HEK293T (cell line): ENCODE measurements around the gene NOD1.

ENCODE experiments used
- CTCF ChIA-PET: fragments of 350-600 bp; formaldehyde crosslinking; extraction: SDS; loops from one replicate; lab custom pipeline; 2021; ENCODE audit warnings: antibody characterized with exemption, inconsistent platforms; lab: Yijun Ruan, JAX
- POLR2A ChIA-PET: fragments of 350-600 bp; formaldehyde crosslinking; extraction: SDS; loops from one replicate; lab custom pipeline; 2020; ENCODE audit warnings: antibody characterized with exemption, inconsistent platforms; lab: Yijun Ruan, JAX
- DNase-seq: peaks from one replicate; pipeline ENCODE4 v3.0.0; 2012; ENCODE audit warnings: mixed read lengths; ENCODE audit errors: extremely low spot score
- ARNT ChIP-seq: fragments of 450-650 bp; IDR thresholded peaks from 2 replicates; pipeline ENCODE4 v1.6.1; 2017; ENCODE audit warnings: mild to moderate bottlenecking
- BHLHE40 ChIP-seq: fragments of 450-650 bp; IDR thresholded peaks from 2 replicates; pipeline ENCODE4 v1.6.1; 2016; ENCODE audit warnings: mild to moderate bottlenecking, moderate library complexity, borderline replicate concordance
- CTBP1 ChIP-seq: fragments of 450-650 bp; IDR thresholded peaks from 2 replicates; pipeline ENCODE4 v1.6.1; 2016; ENCODE audit warnings: borderline replicate concordance
- ELF4 ChIP-seq: fragments of 450-650 bp; IDR thresholded peaks from 2 replicates; pipeline ENCODE4 v1.6.1; 2017; ENCODE audit warnings: antibody characterized with exemption
- FOXA1 ChIP-seq: fragments of 450-650 bp; IDR thresholded peaks from 2 replicates; pipeline ENCODE4 v1.6.1; 2016; ENCODE audit warnings: mild to moderate bottlenecking
- FOXK2 ChIP-seq: fragments of 450-650 bp; IDR thresholded peaks from 2 replicates; pipeline ENCODE4 v1.6.1; 2016; ENCODE audit warnings: mild to moderate bottlenecking
- FOXM1 ChIP-seq: fragments of 450-650 bp; IDR thresholded peaks from 2 replicates; pipeline ENCODE4 v1.6.1; 2017; ENCODE audit warnings: mild to moderate bottlenecking, borderline replicate concordance
- HDGF ChIP-seq: fragments of 450-650 bp; IDR thresholded peaks from 2 replicates; pipeline ENCODE4 v1.6.1; 2017; ENCODE audit warnings: antibody characterized with exemption, borderline replicate concordance
- L3MBTL2 ChIP-seq: fragments of 450-650 bp; conservative IDR thresholded peaks from 2 replicates; pipeline ENCODE4 v1.6.1; 2016; ENCODE audit warnings: mild to moderate bottlenecking
- LEF1 ChIP-seq: fragments of 450-650 bp; IDR thresholded peaks from 2 replicates; pipeline ENCODE4 v1.6.1; 2017; ENCODE audit warnings: mild to moderate bottlenecking, borderline replicate concordance
- NFRKB ChIP-seq: fragments of 450-650 bp; IDR thresholded peaks from 2 replicates; pipeline ENCODE4 v1.6.1; 2016; ENCODE audit warnings: mild to moderate bottlenecking, moderate library complexity
- PKNOX1 ChIP-seq: fragments of 450-650 bp; IDR thresholded peaks from 2 replicates; pipeline ENCODE4 v1.6.1; 2016
- SP1 ChIP-seq: fragments of 450-650 bp; IDR thresholded peaks from 2 replicates; pipeline ENCODE4 v1.6.1; 2017
- SUZ12 ChIP-seq: fragments of 450-650 bp; IDR thresholded peaks from 2 replicates; pipeline ENCODE4 v1.6.1; 2016; ENCODE audit warnings: mild to moderate bottlenecking
- TARDBP ChIP-seq: fragments of 450-650 bp; IDR thresholded peaks from 2 replicates; pipeline ENCODE4 v1.6.1; 2016
- ZNF384 ChIP-seq: fragments of 450-650 bp; IDR thresholded peaks from 2 replicates; pipeline ENCODE4 v1.6.1; 2016

The NOD1 gene

GRCh38 chr7:30504301-30505173 is 26.0 kb upstream of the NOD1 start, which contains the start of gene GGCT:
TSS of gene GGCT (minus strand) at chr7:30504829. CDS start at chr7:30504709, 120 bp downstream.
- ChIA-PET CTCF (no interaction called here), POLR2A (interaction anchor here (1.9 kb wide), 1 partner anchor 26 kb away, joined by 4 read pairs; the partner anchor contains the start of gene NOD1)
- DNase-seq = peak; percentile 97
- 0 out of 2 replicates have a peak, but pooled peaks have one; percentile 8 for TF ChIP-seq LEF1
- 0 out of 2 replicates have a peak, but pooled peaks have one; percentile 50 for TF ChIP-seq HDGF
- TF ChIP-seq PKNOX1 = peak; percentile 90
- no peak for TF ChIP-seq BHLHE40
- TF ChIP-seq L3MBTL2 = peak; percentile 95

DNA sequence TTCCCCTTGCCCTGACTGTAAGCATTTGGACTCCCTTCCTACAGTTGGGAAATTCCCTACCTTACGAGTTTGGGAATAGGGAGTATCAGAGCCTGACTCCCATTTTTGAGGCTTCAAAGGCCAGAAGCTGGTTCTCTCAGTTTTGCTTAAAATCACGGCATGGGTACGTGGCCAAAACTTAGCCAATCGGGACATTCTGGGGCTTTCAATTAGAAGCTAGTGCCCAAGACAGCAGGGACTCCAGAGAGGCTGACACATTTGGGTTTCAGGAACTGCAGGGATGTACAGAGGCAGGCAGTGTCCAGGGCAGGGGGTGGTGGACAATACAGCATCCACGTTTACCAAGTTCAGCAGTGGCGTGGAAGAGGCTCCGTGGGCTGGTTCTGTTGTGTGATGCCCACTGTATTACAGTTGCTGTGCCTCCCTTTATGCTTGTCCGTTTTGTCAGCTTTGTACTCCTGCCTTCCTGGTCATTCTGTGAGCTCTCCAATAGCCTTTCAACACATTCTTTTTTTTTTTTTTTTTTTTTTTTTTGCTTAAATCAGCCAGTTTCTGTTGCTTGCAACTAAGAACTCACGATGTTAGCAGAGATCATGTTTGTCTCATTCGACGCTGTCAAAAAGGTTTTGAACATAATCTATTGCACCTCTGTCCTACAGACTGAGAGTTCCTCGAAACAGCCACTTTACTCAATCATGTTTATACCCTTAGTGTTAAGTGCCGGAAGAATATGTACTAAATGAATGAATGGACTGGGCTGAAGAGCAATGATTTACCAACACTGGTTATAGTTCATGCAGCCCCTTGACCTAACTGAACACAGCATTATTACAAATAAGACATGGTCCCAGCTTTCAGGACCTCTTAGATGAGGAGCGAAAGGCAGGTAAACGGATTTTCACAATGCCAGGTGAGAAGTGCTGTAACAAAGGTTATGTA is 25.0 kb upstream of the NOD1 start:
- POLR2A ChIA-PET = interaction anchor here (1.9 kb wide), 1 partner anchor 25 kb away, joined by 4 read pairs; the partner anchor contains the start of gene NOD1
- CTCF ChIA-PET = no interaction called here
- no peak for DNase-seq
- TF ChIP-seq ZNF384 = peak; percentile 37; the same call in 1 of the 2 replicates
- TF ChIP-seq HDGF = no peak

DNA sequence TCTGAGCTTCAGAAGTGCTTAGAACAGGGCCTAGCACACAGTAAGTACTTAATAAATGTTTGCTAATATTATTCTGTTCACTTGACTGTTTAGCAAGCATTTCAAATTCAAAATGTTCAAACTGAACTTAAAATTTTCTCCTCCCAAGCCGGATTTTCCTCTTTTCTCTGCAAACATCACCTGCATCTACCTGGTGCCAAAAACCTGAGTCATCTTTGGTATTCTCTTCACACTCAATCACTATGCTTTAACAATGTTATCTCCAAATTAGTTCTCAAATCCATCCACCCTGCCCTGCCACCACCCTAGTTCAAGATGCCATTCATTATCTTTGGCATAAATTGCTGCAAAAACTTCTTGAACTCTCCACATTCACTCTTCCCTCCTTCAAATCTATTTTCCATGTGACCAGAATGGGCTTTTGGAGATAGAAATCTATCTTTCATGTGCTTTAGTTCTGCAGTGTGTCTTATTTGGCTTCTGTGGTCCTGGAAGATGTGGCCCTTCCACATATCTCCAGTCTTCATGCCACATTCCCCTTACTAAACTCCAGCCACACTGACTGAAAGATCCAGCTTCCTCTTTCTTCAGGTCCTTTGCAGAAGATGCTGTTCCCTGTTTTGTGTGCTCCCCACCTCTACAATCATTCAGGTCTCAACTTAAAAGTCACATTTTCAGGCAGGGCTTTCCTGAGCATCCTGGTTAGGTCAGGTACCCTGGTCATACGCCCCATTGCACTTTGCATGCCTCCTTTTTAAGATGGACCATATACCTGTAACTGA is 24.1 kb upstream of the NOD1 start:
- DNase-seq = no peak
- TF ChIP-seq L3MBTL2 = peak; percentile 26; the same call in 1 of the 2 replicates
- no peak for TF ChIP-seq PKNOX1
- CTCF ChIA-PET = no interaction called here
- POLR2A ChIA-PET = interaction anchor here (1.9 kb wide), 1 partner anchor 24 kb away, joined by 4 read pairs; the partner anchor contains the start of gene NOD1

DNA sequence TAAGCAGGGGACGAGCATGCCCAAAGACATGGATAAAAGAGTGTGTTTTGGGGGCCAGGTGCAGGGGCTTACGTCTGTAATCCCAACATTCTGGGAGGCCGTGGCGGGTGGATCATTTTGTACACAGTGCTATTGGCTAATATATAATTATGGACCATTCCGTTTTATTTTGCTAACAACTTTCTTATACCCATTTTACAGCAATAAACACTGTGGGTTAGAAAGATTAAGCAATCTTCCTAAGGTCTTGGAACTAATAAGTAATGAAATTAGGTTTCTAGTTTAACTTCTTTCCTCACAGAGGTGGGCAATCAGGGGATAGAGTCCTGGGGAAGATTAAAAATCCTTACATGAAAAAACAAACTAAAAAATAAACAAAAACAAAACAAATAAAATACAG is 22.7 kb upstream of the NOD1 start:
- TF ChIP-seq ZNF384 = no peak
- no peak for TF ChIP-seq CTBP1
- no peak for TF ChIP-seq BHLHE40
- TF ChIP-seq NFRKB = no peak
- no peak for TF ChIP-seq ARNT
- no peak for TF ChIP-seq PKNOX1
- TF ChIP-seq SP1 = no peak
- POLR2A ChIA-PET = no interaction called here
- CTCF ChIA-PET = interaction anchor here (1.5 kb wide), 1 partner anchor 9 kb away, joined by 5 read pairs; no protein-coding TSS in a partner anchor
- DNase-seq = no peak

DNA sequence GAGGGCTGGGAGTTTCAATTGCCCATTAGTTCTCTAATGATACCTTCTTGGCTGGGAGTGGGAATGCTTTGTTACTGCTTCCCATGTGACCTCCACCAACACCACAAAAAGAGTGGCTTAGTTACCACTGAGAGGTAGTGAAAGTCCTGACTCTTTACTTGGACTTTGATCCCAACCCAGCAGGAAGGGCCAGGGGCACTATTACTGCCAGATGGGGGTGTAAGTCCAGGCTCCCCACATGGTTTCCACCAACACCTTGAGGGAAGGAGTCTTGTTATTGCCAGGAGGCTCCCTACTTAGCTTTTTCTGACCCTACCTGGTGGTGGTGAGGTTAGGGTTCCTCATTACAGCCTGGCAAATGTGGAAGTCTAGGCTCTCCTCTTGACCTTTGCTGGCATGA is 14.6 kb upstream of the NOD1 start:
- ChIA-PET CTCF (no interaction called here), POLR2A (no interaction called here)
- no peak for DNase-seq
- no peak for TF ChIP-seq ZNF384
- TF ChIP-seq HDGF = no peak
- no peak for TF ChIP-seq ELF4
- TF ChIP-seq NFRKB = no peak
- TF ChIP-seq SP1 = no peak

- ChIA-PET POLR2A (no interaction called here), CTCF (no interaction called here)
- TF ChIP-seq FOXA1 = no peak
- TF ChIP-seq PKNOX1 = no peak
- no peak for TF ChIP-seq SP1
- TF ChIP-seq LEF1 = no peak
- TF ChIP-seq BHLHE40 = no peak
- TF ChIP-seq TARDBP = no peak
- TF ChIP-seq ARNT = no peak
- TF ChIP-seq L3MBTL2 = no peak
- TF ChIP-seq FOXK2 = no peak
- no peak for TF ChIP-seq FOXM1
- TF ChIP-seq ZNF384 = no peak
- no peak for TF ChIP-seq NFRKB
- TF ChIP-seq HDGF = no peak
- TF ChIP-seq SUZ12 = no peak
- no peak for TF ChIP-seq ELF4
- TF ChIP-seq CTBP1 = no peak
- no peak for DNase-seq
Observed at GRCh38 chr7:30491417-30491816, 12.8 kb upstream of the NOD1 start.
